ENCODE results near the gene CDK10. TPM values are rescaled to one million over a fixed set of nuclear protein-coding genes. Genes with fewer than 3 reads are reported as not detected.
"Not testable (repeated sequence)": the region's sequence is repeated elsewhere in the genome, so short reads cannot be mapped to it uniquely, and the experiment has no call there.

The CDK10 gene, protein sequence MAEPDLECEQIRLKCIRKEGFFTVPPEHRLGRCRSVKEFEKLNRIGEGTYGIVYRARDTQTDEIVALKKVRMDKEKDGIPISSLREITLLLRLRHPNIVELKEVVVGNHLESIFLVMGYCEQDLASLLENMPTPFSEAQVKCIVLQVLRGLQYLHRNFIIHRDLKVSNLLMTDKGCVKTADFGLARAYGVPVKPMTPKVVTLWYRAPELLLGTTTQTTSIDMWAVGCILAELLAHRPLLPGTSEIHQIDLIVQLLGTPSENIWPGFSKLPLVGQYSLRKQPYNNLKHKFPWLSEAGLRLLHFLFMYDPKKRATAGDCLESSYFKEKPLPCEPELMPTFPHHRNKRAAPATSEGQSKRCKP
- 39.6 TPM for total RNA-seq

- DNase-seq (ENCODE audit: low read depth in 2 of 3, low spot score in 2 of 3): peak; percentile 86 to 88 (median 87)
Observed at GRCh38 chr16:89686520-89687091, at the start of gene CDK10. CDK10 (plus strand) TSS chr16:89686689; CDS start chr16:89686711, 22 bp downstream.

DNA sequence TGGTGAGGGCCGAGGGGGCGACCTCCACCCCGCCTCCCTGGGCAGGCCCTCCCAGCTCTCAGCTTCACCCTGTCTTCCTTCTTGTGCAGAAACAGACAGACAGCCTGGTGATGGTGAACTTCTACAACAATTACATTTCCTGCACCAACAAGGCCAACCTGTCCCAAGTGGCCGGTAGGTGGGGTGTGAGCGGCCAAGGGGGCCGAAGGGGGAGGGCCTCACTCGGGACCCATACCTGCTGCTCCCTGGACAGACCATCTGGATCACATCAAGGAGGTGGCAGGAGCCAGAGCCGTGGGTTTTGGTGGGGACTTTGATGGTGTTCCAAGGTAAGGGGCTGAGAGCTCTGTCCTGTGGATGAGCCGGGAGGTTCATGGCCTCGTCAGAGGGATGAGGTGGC is 49.1 kb upstream of the CDK10 start:
- DNase-seq (ENCODE audit: low read depth in 2 of 3, low spot score in 2 of 3): no peak

DNA sequence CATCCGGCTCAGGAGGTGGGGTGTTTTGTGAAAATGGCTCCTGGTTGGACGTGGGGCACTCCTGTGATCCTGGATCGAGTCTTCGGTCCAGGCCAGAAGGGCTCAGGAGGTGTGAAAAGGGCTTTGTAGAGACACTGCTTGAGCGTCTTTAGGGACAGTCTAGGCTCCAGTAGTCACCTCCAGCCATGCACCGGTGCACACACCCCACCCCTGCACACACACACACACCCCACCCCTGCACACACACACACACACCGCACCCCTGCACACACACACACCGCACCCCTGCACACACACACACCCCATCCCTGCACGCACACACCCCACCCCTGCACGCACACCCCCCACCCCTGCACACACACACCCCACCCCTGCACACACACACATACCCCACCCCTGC is 48.0 kb upstream of the CDK10 start:
- DNase-seq (ENCODE audit: low read depth in 2 of 3, low spot score in 2 of 3): no peak

DNA sequence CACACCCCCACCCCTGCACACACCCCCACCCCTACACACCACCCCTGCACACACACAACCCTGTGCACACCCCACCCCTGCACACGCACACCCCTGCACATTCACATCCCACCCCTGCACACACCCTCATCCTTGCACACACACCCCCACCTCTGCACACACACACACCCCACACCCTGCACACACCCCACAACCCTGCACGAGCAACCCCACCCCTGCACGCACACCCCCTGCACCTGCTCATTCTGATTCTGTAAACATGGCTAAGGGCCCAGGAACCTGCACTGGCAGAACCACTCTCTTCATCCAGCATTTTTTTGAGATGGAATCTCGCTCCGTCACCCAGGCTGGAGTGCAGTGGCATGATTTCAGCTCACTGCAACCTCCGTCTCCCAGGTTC is 47.1 kb upstream of the CDK10 start:
- no peak for DNase-seq (ENCODE audit: low read depth in 2 of 3, low spot score in 2 of 3)

DNA sequence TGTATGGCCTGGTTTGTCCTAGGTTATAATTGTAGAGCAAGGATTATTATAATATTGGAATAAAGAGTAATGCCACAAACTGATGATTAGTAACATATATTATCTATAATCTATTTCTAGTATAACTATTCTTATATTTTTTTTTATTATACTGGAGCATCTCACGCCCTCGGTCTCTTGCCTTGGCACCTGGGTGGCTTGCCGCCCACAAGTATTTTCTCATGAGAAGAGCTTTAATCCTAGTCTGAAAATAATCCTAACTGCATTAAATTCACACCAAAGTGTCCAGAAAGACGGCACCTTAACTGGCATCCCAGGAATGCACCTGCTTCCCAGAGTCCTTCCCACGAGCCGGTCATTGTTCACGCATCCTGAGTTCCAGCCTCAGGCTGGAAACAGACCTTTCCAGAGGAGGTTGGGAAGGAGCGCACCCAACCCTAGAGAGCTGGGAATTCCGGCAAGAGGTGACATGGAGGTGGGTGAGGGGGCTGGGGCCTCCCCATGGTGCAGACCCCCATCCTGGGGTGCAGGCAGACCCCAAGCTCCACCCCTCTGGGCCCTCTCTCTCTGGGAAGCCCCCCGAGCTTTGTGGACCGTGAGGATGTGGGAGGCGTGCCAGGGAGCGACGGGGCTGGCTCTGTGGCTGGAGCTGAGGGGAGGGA is 44.9 kb upstream of the CDK10 start:
- DNase-seq (ENCODE audit: low read depth in 2 of 3, low spot score in 2 of 3): no peak

DNA sequence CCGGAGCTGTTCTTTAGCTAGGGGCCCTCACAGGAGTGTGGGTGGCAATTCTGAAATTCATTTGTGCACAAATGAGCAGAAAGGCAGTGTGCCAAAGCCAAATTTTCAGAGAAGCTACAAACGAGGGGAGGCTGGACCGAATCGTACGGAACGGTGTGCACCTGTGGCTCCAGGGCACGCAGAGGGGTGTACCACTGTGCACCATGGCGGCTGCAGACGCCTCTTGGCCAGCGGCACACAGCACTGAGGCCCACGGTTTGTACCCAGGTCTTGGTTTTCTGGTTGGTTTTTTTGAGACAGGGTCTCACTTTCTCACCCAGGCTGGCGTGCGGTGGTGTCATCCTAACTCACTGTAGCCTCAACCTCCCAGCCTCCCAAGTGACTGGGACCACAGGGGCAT is 43.9 kb upstream of the CDK10 start:
- no peak for DNase-seq (ENCODE audit: low read depth in 2 of 3, low spot score in 2 of 3)

DNA sequence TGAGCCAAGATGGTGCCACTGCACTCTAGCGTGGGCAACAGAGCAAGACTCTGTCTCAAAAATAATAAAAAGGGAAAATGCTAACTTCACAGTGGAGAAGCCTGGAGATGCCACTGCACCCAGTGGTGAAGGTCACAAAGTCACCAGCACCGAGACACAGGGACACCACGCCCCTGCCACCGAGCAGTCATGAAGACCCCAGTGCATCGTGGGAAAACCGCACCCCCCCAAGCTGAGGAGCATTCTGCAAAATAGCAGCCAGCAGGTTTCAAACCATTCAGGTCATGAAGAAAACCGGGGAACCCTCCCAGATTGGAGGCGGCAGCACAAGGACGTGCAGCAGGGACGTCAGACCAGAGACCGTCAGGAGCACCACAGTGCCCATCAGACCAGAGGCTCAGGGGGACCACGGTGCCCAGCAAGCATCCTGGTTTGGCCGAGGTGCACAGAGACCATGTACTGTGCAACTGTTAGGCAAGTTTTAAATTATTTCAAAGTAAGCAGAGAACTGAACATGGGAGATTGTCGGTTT is 42.7 kb upstream of the CDK10 start:
- DNase-seq (ENCODE audit: low read depth in 2 of 3, low spot score in 2 of 3): no peak

DNA sequence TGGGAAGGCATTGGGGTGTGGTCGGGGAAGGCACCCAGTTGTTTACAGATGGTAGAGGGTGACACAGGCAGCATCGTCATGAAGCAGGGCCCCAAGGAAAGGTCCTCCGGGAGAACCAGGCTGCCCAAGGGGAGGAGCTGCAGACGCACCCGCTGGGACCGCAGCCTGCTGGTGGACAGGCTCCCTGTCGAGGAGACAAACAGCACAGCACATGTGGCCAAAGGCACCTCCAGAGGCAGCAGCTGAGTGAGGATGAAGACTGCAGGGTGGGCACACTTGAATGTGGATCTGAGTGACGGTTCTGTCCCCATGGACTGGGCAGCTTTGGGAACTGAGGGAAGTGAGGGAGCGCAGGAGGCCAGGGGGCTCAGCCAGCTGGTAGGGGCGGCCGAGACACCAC is 41.4 kb upstream of the CDK10 start:
- no peak for DNase-seq (ENCODE audit: low read depth in 2 of 3, low spot score in 2 of 3)

DNA sequence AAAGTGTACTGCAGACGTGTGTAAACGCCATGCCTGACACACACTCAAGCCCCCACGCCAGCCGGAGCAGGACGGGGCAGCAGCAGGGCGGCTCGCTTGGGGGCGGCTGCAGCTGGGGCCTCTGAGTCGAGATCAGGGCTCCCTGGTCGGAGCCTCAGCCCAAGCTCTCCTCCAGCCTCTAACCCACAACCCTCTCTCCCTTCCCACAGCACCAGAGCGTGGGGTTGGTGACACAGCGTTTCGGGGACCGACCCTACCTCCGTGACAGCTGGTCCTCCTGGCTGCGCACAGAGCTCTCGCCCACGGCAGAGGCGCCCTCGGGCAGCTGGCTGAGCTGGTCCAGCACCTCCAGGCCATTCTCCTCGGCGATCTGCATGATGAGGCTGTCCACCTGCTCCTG is 40.2 kb upstream of the CDK10 start:
- no peak for DNase-seq (ENCODE audit: low read depth in 2 of 3, low spot score in 2 of 3)

- DNase-seq (ENCODE audit: low read depth in 2 of 3, low spot score in 2 of 3): no peak
Observed at GRCh38 chr16:89646906-89647305, 39.6 kb upstream of the CDK10 start.

GRCh38 chr16:89651584-89651983 is 34.9 kb upstream of the CDK10 start:
- DNase-seq (ENCODE audit: low read depth in 2 of 3, low spot score in 2 of 3): no peak

DNA sequence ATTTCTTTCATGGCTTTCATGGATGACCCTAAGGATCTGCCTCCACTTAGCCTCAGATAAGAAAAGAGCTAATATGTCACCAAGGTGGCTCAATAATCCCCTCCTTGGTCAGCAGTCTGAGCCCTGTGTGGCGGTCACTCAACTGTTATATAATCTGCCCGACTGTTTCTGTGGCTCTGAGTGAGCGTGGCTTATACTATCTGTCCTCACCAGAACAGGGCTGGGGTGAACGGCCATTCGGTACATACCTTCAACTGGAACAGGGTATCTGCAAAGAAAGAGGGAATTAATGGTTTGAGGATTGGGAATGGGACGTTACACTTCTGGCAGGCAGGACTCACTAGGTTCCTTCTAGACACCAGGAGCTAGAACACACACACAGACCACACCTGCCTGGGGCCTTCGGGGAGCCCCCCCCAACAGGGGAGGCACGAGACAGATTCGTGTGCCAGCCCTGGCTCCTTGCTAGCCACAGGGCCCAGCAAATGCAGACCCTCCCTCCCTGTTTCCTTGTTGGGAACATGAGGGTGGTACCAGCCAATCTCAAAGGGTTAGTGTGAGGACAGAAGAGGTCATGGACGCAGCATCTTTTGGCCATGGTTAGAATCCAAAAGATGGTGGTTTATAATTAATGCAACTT is 32.7 kb upstream of the CDK10 start:
- DNase-seq (ENCODE audit: low read depth in 2 of 3, low spot score in 2 of 3): no peak

DNA sequence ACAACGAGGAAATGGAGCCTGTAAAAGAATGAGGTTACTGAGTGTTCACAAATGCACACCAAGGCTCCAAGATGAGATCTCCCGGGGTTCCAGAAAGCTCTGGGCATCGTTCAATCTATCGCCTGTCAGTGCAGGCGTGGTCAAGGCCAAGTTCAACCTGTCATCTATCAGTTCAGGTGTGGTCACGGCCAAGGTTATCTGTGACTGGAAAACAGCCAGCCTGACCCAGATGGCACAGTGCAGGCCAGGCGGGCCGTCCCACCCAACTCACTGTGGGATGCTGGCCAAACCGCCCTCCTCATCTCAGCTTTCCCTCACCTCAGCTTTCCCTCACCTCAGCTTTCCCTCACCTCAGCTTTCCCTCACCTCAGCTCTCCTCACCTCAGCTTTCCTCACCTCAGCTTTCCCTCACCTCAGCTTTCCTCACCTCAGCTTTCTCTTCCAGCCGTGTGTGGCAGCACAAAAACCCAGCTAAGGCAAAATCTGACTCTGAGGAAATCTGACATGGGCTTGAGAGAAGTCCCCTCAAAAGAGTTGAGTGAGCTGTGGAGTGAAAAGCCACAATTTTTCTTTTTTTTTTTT is 31.3 kb upstream of the CDK10 start:
- DNase-seq (ENCODE audit: low read depth in 2 of 3, low spot score in 2 of 3): no peak

GRCh38 chr16:89656435-89657121 is 29.9 kb upstream of the CDK10 start:
- DNase-seq (ENCODE audit: low read depth in 2 of 3, low spot score in 2 of 3): no peak

GRCh38 chr16:89657442-89658220 is 28.9 kb upstream of the CDK10 start, which contains the start of the genes CHMP1A and SPATA33:
CHMP1A (minus strand) TSS chr16:89657708; CDS start chr16:89657588, 120 bp downstream.
SPATA33 (plus strand) TSS chr16:89657836; CDS start chr16:89657912, 76 bp downstream.
- DNase-seq (ENCODE audit: low read depth in 2 of 3, low spot score in 2 of 3): peak; percentile 88 to 93 (median 89)

GRCh38 chr16:89658221-89658879 is 28.1 kb upstream of the CDK10 start:
- no peak for DNase-seq (ENCODE audit: low read depth in 2 of 3, low spot score in 2 of 3)

DNA sequence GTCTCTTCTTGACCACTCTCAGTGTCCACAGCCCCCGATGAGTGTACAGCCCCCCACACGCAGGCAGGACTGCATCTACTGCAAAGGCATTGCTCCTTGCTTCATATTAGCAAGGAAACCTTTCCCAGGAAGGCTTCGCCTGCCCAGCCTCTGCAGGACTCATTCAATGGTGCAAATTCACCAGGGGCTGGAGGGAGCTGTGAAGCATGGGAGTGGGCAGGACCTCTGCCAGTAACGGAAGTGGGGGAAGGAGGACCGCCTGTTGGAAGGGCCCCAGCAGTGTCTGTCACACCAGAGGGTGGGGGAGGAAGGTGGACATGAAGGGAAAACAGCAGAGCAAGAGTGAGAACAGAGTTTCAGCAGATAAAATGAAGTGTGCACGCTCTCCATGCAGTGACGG is 26.3 kb upstream of the CDK10 start:
- DNase-seq (ENCODE audit: low read depth in 2 of 3, low spot score in 2 of 3): no peak

- DNase-seq (ENCODE audit: low read depth in 2 of 3, low spot score in 2 of 3): no peak
Observed at GRCh38 chr16:89661215-89661614, 25.3 kb upstream of the CDK10 start.

- not testable (repeated sequence) for DNase-seq (ENCODE audit: low read depth in 2 of 3, low spot score in 2 of 3)
Observed at GRCh38 chr16:89664238-89664637, 22.3 kb upstream of the CDK10 start.
